SHP77 treated with DMSO at 0.1 percent for 48 hours (cell line): ENCODE measurements around the gene TTC14.
"Not testable (repeated sequence)": the region's sequence is repeated elsewhere in the genome, so short reads cannot be mapped to it uniquely, and the experiment has no call there.

Experiments used
- DNase-seq: peaks from one replicate; lab custom pipeline; 2025; lab: John Stamatoyannopoulos, UW

TTC14 gene, protein sequence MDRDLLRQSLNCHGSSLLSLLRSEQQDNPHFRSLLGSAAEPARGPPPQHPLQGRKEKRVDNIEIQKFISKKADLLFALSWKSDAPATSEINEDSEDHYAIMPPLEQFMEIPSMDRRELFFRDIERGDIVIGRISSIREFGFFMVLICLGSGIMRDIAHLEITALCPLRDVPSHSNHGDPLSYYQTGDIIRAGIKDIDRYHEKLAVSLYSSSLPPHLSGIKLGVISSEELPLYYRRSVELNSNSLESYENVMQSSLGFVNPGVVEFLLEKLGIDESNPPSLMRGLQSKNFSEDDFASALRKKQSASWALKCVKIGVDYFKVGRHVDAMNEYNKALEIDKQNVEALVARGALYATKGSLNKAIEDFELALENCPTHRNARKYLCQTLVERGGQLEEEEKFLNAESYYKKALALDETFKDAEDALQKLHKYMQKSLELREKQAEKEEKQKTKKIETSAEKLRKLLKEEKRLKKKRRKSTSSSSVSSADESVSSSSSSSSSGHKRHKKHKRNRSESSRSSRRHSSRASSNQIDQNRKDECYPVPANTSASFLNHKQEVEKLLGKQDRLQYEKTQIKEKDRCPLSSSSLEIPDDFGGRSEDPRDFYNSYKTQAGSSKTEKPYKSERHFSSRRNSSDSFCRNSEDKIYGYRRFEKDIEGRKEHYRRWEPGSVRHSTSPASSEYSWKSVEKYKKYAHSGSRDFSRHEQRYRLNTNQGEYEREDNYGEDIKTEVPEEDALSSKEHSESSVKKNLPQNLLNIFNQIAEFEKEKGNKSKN

DNA sequence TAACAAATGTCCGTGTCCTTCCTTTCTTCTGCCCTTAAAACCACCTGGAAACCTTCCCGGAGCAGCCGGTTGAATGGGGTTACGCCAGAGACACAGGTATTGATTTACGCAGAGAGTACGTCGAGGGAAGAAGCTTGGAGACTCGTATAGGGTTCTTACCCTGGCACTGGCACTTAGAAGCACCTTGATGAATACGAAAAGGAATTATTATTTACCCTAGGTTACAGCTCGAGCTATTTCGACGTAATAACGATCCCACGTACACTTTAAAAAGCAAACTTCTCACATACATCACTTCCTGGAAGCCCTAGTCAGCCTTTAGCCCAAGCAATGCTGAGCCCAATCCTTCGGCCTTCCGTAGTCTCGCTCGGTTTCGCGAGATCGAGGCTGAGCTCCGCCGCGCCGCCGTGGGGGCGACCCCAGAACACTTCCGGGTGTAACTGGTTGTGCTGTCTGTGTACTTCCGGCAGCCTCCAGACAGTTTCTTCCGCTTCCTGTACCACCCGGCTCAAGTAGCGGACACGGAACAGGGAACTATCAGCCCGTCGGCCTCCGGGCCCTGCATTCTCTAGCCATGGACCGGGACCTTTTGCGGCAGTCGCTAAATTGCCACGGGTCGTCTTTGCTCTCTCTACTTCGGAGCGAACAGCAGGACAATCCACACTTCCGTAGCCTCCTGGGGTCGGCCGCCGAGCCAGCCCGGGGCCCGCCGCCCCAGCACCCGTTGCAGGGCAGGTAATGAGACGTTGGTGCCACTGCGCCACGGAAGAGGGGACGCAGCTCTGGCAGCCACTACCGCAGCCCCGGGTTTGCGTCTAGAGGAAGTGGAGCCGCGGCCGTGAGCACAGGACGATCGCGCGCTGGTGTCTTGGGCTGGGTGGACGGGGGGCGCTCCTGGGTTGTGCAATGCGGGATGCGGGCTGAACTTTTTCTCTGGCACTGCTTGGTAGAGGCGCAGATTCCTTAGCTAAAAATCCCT, at the start of gene TTC14:
Gene TTC14 (plus strand): TSS at position 476 of the 979 bp plus-strand sequence. CDS start 99 bp downstream, at position 575.
- peak; percentile 90 for DNase-seq

GRCh38 chr3:180563406-180563805, 38.6 kb upstream of the TTC14 start:
- DNase-seq = no peak

DNA sequence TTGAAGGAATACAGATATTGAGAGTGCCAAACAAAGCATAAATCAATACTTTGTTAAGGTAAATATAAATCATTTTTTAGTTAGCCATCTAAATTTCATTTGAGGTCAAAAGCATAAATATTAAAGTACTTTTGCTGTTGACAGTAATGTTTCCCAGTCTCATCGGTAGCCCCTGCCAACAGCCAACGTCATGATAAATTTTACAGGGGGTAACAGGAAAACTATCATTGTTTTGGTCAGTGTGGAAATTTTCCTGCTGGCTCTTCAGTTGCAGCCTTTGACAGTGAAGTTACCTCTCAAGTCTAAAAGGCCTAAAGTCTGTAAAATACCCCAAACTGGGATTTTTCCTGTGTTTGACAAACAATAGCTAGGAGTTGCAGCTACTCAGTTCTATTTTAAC, 37.3 kb upstream of the TTC14 start:
- no peak for DNase-seq

DNA sequence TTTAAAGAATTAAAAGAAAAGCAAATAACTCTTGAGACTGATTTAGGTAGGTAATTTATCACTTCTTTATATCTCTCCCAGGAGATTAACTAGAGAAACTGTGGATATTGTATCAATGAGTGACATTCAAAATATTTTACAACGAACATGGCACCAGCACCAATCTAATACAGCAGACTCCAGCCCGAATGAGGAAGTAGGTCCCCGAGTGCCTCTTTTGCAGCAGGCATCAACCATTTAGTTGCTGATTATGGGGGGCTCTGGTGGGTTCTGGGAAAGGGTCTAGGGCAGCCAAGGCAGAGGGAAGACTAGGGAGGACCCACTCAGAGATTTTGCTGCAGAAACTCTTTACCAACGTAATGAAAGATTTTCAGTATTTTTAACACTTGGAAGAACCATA, 31.7 kb upstream of the TTC14 start:
- no peak for DNase-seq

DNA sequence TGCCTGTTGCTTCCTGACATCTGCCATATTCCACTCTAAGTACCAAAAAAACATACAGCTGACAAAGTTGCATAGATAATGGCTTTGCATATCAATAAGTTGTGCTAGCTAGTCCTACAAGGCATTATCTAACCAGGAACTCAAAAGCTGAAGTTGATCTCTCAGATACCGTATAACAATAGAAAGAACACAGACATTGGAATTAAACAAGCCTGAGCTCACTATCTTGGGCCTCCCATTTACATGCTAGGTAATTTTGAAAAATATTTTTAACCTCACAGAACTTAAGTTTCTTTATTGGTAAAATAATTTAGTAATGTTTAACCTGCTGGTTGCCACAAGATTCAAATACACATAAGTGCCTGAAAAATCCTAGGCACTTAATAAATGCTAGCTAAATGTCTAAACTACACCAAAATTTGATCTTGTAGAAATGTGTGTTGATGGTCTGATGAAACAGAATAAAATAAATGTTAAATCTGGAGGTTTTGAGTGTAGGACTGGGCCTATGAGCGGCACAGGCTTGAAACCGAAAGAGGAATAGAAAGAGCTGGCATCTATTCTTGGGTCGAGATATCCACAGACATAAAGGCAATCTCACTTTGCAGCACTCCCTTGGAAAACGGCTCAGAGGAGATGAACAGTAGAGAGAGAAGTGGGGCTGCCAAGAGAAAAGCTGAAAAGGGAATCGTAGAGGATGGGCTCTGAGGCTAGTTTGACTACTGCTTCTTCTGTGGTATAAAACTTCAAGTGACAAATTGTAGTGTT, 29.9 kb upstream of the TTC14 start:
- DNase-seq = no peak

- no peak for DNase-seq
Measured at GRCh38 chr3:180575571-180575970, 26.4 kb upstream of the TTC14 start.

DNA sequence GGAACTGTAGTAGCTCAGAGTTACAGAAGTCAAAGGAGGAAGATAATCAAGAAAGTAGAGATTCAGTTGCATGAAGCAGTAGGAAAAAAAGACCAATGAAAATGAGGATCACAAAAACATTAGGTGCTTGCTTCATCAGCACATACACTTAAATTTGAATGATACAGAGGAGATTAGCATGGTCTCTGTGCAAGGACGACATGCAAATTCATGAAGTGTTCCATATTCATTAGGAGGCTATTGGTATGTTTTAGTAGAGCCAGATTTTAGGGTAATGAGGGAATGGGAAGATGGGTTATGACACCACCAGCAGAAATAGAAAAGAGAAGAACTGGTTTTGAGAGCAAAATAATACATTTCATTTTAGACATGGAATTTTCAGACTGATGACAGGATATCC, 21.0 kb upstream of the TTC14 start:
- no peak for DNase-seq

DNA sequence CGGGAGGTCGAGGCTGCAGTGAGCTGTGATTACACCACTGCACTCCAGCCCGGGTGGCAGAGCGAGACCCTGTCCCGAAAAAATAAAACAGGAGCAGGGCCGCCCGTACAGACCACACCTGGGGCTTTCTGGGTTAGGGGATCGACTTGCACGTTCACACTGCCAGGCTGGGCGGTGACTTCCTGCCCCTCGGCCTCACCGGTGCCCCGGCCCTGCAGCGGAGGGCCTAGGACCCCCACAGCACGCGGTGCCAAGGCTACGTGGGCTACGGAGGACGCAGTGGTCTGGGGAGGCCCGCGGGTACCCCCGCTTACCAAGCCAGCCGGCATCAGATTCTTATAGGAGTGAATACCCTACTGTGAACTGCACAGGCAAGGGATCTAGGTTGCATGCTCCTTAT, 11.6 kb upstream of the TTC14 start:
- DNase-seq = no peak

- not testable (repeated sequence) for DNase-seq
Measured at GRCh38 chr3:180593631-180594030, 8.3 kb upstream of the TTC14 start.

- DNase-seq = peak; percentile 61
Measured at GRCh38 chr3:180594631-180595558, 7.1 kb upstream of the TTC14 start.

DNA sequence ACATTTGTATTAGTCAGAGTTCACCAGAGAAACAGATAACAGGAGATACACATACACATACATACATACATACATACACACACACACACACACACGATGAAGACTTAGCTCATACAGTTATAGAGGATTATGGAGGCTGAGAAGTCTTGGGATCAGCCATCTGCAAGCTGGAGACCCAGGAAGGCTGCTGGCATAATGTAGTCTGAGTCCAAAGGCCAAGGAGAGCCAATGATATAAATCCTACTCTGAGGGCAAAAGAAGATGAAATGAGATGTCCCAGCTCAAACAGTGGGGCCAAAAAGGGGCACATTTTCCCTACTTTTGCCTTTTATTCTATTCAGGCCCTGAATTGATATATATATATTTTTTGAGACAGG, 6.4 kb upstream of the TTC14 start:
- no peak for DNase-seq

DNA sequence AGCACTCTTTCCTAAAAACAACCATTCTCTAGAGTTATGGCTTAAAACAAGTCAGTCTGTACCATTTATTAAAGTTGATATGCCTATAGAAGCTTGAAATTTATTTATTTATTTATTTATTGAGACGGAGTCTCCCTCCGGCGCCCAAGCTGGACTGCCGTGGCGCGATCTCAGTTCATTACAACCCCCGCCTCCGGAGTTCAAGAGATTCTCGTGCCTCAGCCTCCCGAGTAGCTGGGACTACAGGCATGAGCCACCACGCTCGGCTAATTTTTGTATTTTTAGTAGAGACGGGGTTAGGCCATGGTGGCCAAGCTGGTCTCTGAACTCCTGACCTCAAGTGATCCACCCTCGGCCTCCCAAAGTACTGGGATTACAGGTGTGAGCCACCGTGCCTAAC, 1.5 kb upstream of the TTC14 start:
- no peak for DNase-seq

DNA sequence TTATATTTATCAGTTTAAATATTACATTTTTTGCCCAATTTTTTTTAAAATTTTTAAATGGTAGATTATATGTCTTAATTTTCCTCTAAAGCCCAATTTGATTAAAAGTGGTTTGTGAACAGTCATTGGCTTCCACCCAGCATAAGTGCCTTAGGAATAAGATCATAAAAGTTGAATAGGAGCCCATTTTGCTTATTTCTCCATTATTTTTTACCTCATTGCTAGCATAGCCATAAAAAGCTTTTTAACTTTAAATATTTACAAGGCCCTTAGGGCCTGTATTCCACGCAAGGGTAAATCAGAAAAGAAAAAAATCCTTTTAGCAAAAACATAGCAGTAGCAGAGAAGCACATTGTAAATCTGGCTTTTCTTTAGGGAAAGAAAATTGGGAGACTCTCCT, 9.0 kb downstream of the TTC14 start:
- no peak for DNase-seq

- no peak for DNase-seq
Measured at GRCh38 chr3:180612364-180612763, 10.4 kb downstream of the TTC14 start.

DNA sequence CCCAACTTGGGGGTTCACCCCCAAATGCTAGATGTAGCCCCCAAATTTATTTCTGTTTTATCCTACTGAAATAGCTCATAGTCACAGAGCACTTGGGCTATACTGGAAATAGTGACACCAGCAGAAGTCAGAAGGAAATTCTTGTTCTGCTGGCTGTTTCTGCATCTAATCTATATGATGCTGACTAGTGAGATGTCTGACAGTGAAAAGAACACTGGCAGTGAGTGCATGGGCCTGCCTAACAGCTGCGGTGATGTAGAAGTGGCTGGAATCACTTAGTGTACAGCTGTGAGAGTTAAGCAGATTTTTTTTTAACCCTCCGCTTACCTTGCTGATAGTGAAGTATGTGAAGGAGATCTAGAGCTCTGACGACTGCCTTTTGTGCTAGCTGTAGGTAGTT, 14.0 kb downstream of the TTC14 start:
- DNase-seq = no peak

- DNase-seq = no peak
Measured at GRCh38 chr3:180617049-180617448, 15.1 kb downstream of the TTC14 start.

- DNase-seq = not testable (repeated sequence)
Measured at GRCh38 chr3:180618563-180618962, 16.6 kb downstream of the TTC14 start.

GRCh38 chr3:180619723-180620122, 17.8 kb downstream of the TTC14 start:
- DNase-seq = no peak

- DNase-seq = no peak
Measured at GRCh38 chr3:180624714-180625113, 22.8 kb downstream of the TTC14 start.

- no peak for DNase-seq
Measured at GRCh38 chr3:180626844-180627243, 24.9 kb downstream of the TTC14 start.
